ENCODE measurements around the gene ADSS2.
"Not testable (repeated sequence)": the region's sequence is repeated elsewhere in the genome, so short reads cannot be mapped to it uniquely, and the experiment has no call there.

ADSS2 gene

DNA sequence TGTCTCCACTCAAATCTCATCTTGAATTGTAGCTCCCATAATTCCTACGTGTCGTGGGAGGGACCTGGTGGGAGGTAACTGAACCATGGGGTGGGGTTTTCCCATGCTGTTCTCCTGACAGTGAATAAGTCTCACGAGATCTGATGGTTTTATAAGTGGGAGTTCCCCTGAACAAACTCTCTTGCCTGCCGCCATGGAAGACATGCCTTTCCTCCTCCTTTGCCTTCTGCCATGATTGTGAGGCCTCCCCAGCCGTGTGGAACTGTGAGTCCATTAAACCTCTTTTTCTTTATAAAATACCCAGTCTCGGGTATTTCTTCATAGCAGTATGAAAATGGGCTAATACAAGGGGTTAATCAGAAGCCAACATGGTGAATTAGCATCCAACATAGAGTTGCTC lies 86.4 kb downstream of the ADSS2 start:
- DNase-seq (ENCODE audit: low read depth in 2 of 2): not testable (repeated sequence)

DNA sequence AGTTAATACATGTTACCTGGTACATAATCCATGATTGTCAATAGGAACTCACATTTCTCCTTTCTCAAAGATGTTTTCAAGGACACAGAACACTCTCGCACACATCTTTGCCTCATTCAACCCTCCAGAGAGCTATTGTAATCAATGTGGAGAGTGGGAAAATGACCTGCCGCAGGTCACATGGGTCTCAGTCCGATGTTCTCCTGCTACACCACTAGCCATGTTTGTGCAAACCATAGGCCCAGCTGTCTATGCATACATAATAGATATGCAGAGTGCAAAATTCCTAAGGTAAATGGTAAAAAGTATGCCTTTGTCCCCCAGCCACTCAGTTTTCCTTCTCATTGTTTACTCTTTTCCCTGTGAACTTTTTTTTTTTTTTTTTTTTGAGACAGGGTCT lies 89.2 kb downstream of the ADSS2 start:
- DNase-seq (ENCODE audit: low read depth in 2 of 2): no peak

DNA sequence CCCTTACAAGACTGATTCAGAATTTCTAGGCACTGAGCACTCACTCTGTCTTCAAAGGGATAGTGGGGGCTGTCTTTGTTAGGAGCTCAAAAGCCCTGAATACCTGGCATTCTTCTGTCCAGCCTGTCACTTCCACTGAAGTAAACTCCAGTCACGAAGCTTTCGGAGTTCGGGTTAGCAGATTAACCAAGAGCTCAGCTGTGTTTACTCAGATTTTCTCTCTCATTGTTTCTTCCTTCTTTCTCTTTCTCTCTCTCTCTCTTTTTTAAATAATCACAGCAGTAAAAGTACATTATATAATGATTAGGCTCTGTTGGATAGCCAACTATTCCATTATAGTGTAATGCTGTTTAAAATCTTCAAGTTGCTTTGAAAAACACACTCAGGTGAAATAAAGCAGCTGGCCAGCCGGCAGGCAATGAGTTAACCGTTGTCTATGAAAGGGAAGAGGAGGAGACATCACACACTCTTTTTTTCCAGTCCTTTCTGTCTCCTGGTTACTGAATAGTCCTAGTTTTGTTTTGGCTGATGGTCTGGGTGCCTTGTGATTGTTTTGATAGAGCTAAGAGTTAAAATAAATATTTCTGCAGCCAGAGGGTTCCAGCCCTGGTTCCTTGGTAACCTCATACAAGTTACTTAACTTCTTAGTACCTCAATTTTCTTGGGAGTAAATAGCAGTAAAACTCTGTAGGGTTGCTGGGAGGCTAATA lies 89.8 kb downstream of the ADSS2 start:
- DNase-seq (ENCODE audit: low read depth in 2 of 2): no peak
